HT-29 (cell line): ENCODE measurements around the gene CD109. TPM values are rescaled to one million over a fixed set of nuclear protein-coding genes. Genes with fewer than 3 reads are reported as not detected.
A peak's percentile ranks its signal among the peaks of the same experiment; 100 is the strongest.

Source experiments
- DNase-seq: peaks from one replicate; pipeline ENCODE4 v3.0.0-alpha.2; 2015; ENCODE audit warnings: low spot score
- total RNA-seq: library from RNA; depleted of rRNA; stranded (reverse); fragments of >200 nt; shearing (Covaris generic); gene quantifications from 2 replicates; pipeline ENCODE4 v1.2.3, GENCODE V29; 2014; rRNA removed

Gene CD109
- total RNA-seq, 1 experiment from 2014 or later = not detected

DNA sequence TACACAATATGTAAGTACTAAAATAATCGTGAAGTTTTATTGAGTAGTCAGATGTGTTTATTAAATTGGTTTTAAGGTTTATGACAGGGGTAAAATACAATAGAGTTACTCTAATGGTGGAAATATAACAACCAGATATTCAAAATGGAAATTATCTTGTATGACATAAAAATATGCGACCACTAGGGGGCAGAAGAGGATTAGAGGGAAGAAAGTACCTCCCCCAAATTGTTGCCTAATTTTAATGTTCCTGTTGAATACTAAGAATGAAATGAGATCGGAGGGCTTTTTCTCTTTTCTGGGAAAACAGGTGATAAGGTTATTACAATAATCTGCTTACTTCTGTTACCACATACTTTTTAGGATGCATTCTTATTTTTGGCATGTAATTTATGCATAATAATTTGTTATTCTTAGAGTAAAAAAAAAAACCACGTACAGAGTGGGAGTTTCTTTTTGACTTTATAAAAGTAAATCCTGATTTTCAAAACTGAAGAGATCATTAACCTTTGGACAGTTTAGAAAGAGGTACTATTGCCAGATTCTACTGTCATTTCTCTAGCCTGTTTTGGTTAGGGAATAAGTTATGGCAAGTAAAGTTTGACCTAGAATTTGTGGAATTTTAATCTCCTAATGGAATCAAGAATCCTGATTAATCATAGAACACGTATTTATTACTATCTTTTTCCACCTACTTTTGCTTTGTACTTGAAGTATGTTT lies 159.2 kb downstream of the CD109 start:
- DNase-seq = peak; percentile 78

DNA sequence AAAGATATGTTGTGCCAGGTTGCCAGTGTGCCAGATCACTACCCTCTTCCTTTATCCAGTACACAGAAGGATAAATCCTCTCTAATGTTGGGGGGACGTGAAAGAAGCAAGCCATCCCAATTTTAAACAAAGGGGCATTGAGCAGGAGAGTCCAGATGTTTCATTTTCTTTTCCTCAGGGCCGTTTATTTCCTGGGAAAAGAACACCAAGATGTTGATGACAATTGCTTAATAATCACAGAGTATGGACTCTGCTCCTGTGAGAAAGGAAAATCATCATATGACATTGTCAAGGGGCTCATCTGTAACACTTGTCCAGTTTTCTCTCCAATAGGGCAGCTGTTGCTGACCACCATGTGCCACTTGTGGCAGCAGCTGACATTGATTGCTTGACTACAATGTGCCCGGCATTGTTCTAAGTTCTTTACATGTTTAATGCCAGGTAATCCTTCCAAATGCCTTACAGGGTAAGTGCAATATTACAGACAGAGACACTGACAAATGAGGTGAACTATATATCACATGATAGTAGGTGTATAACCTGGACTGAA lies 161.4 kb downstream of the CD109 start:
- no peak for DNase-seq

DNA sequence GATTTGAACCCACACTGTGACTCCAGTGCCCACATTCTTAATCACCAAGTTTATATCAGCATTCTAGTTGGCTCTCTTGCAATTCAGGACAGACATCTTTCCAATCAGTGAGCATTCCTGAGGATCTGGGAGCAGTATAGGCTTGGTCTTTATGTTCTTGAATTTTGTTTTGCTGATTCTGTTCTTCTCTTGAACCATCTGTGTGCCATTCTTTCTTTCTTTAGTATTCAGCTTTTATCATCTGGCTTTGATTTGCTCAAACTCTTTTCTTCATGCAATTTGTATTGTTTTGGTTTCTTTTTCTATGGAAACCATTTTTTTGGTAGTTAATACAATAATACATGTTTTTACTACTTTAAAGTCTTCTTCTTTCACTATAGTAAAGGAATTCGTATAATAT lies 162.4 kb downstream of the CD109 start:
- no peak for DNase-seq

DNA sequence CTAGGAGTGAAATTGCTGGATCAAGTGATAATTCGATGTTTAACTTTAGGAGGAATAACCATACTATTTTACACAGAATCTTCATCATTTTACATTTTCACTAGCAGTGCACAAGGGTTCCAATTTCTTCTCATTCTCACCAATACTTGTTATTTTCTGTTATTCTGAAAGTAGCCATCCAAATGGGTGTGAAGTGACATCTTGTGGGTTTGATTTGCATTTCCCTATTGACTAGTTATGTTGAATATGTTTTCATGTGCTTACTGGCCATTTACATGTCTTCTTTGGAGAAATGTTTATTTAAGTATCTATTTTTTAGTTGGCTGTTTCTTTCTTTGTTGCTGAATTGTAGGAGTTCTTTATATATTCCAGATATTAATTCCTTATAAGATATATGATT lies 164.3 kb downstream of the CD109 start:
- DNase-seq = no peak

DNA sequence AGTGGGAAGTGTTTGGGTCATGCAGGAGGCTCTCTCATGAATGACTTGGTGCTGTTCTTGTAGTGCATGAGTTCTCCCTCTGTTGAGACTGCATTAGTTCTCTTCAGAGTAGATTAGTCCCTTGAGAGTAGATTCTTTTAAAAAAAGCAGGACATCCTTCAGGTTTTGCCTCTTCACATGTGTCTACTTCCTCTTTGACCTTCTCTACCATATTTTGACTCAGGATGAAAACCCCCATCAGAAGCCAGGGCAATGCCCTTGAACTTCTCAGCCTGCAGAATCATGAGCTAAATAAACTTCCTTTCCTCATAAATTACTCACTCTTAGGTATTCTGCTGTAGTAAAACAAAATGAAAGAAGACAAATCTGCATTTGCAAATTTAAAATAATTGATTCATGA lies 170.3 kb downstream of the CD109 start:
- DNase-seq = no peak

DNA sequence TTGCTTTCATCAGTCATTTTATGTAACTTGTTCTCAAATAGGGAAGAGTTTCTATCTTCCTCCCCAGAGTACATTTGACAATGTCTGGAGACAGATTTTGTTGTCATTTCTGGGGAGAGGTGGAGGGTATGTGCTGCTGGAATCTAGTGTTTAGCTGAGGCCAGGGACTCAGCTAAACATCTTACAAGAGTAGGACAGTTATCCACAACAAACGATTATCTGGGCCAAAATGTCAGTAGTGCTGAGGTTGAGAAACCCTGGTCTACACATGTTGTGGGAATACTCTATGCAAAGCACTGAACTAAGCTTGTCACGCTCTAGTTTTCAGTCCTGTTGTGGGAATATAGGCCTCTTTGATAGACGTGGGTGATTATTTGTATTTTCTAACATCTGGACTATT lies 171.4 kb downstream of the CD109 start:
- no peak for DNase-seq

DNA sequence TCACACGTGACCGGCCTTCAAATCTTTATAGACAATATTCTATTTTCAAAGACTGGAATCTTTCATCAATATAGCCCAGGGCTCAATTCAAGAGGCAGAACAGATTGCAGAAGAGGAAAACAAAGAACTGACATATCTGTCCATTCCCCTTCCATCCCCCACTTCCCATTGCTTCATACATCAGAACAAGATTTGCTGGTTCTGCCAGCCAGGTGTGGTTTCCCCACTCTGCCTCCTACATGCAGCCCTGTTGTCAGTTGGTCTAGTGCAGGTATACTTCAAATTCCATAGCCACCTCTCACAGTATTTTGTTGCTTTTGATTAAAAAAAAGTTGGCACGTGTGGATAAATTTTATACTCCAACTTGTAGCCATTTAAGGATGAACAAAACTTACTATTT lies 174.9 kb downstream of the CD109 start:
- DNase-seq = peak; percentile 23

DNA sequence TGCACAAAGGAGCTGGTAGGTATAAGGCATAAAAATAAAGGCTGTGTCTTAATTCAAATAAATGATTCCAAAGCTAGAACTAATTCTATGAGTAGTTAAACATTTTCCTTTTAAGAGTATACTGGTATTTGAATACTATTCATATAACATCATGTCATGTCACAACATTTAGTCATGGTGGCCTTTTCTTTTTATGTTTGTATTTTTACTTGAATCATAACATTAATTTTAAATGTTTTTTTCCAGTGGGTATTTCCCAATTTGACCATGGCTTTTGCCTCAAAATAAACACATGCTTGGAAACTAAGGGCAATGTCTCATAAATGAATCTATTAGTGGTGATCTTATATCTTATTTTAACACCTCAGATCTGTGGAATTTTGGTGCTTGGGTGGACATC lies 177.1 kb downstream of the CD109 start:
- no peak for DNase-seq

Other genes starting within 250 kb of the CD109 start
- 20.0 and 21.4 TPM in 2 replicates for gene CGAS, start 243.9 kb upstream of the CD109 start, total RNA-seq
- gene MTO1, start 234.5 kb upstream of the CD109 start, total RNA-seq = 17.0 and 18.7 TPM in 2 replicates
- 7,514 and 7,960 TPM in 2 replicates for gene EEF1A1, start 175.2 kb upstream of the CD109 start, total RNA-seq
- gene SLC17A5, start 42.2 kb upstream of the CD109 start, total RNA-seq = 9.7 and 10.8 TPM in 2 replicates